Mammary epithelial cell (primary cell): ENCODE data around the gene RPRD1B.

Experiments
- EZH2 ChIP-seq: IDR thresholded peaks from 2 replicates; pipeline ENCODE4 v1.6.1; 2012; ENCODE audit warnings: low read length, inconsistent platforms, borderline replicate concordance
- TF ChIP-seq, protein P1 (sequence below), 2 donors: IDR thresholded peaks in 1 of 2; conservative IDR thresholded peaks in 1 of 2; 2 replicates each; pipeline ENCODE4 v1.5.1; 2011 to 2012; ENCODE audit warnings: inconsistent platforms in 2 of 2, low read length in 2 of 2, mild to moderate bottlenecking in 2 of 2, control low read depth in 1 of 2, low read depth in 1 of 2; ENCODE audit not compliant: insufficient read depth in 1 of 2; ENCODE audit errors: extremely low read depth in 1 of 2

DNA sequence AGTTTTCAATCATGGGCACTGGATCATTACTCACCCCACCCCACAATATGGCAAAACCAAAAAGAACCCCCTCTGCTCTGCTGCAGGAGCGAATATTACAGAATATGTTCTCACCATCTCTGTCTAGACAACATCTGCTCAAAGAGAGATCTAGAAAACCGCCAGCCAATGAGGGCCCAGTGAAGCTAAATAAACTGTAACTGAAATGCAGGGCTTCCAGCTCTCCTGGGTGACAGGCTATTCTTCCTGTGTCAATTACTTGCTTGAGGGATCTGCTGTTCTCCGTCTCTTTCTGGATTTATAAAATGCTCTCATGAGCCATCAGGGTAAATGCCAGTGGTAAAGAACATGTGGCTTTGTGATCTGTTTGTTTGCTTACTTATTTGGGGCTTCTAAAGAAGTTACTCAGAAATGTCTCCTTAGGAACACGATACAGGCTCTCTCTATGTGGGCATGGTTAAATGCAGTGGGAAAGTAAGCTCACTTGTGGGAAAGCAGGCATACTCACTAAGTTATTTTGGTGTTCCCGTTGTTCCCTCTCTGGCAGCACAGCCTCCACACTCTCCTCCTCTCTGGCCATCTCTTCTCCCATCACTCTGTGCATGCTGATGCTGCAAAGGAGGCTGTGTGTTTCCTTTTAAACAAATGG is 45.1 kb upstream of the RPRD1B start:
- TF ChIP-seq, protein P1, sequence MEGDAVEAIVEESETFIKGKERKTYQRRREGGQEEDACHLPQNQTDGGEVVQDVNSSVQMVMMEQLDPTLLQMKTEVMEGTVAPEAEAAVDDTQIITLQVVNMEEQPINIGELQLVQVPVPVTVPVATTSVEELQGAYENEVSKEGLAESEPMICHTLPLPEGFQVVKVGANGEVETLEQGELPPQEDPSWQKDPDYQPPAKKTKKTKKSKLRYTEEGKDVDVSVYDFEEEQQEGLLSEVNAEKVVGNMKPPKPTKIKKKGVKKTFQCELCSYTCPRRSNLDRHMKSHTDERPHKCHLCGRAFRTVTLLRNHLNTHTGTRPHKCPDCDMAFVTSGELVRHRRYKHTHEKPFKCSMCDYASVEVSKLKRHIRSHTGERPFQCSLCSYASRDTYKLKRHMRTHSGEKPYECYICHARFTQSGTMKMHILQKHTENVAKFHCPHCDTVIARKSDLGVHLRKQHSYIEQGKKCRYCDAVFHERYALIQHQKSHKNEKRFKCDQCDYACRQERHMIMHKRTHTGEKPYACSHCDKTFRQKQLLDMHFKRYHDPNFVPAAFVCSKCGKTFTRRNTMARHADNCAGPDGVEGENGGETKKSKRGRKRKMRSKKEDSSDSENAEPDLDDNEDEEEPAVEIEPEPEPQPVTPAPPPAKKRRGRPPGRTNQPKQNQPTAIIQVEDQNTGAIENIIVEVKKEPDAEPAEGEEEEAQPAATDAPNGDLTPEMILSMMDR (conservative IDR thresholded peaks at IDR 0.05 in 1 of 2, IDR thresholded peaks at IDR 0.05 in 1 of 2; ENCODE audit: extremely low read depth in 1 of 2, insufficient read depth in 1 of 2, low read depth in 1 of 2, low read length in 2 of 2): no peak
- TF ChIP-seq EZH2: no peak
